ENCODE results near the gene TCF7L1. TPM values are rescaled to one million over a fixed set of nuclear protein-coding genes. Genes with fewer than 3 reads are reported as not detected.

TCF7L1 gene
- total and polyA plus RNA-seq, 9 of the 15 experiments (the other 6 are each of a cell fraction or from before 2014, with no cell fraction given), result 0.03 to 0.11 (median 0.07) TPM; not detected in 5

DNA sequence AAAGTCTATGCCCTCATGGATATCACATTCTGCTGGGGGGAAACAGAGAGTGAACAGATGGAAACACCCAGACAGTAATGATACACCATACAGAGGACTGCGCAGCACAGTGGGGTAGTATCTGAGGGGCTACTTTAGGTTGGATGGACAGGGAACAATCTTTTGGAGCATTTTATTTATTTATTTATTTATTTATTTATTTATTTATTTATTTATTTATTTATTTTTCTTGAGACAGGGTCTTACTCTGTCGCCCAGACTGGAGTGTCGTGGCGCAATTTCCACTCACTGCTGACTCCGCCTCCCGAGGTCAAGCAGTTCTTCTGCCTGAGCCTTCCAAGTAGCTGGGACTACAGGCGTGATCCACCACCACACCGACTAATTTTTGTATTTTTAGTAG is 105.4 kb downstream of the TCF7L1 start:
- Histone ChIP-seq H3K4me1 (replicated peaks in 1 of 2; ENCODE audit: control insufficient read depth in 2 of 2, insufficient read depth in 2 of 2, low read length in 2 of 2) (no peaks in the 10 kb centered on the region), H3K4me2 (ENCODE audit: insufficient read depth, low read length) (no peak overlapping the region), H3K4me3 (no peak overlapping the region), H3K36me3 (ENCODE audit: control insufficient read depth, insufficient read depth, low read length) (no peaks in the 10 kb centered on the region), H3K9me1 (ENCODE audit: control insufficient read depth, insufficient read depth, low read length) (no peaks in the 10 kb centered on the region), H3K27ac (ENCODE audit: extremely low read depth, low read depth, low read length) (no peak overlapping the region), H2AFZ (ENCODE audit: low read depth, low read length) (no peak overlapping the region), H4K20me1 (replicated peaks; ENCODE audit: control insufficient read depth, insufficient read depth, low read length) (no peaks in the 10 kb centered on the region), H3K9me3 (replicated peaks; ENCODE audit: control insufficient read depth, insufficient read depth, low read depth, low read length) (no peaks in the 10 kb centered on the region), H3K79me2 (ENCODE audit: control insufficient read depth, insufficient read depth, low read length) (no peaks in the 10 kb centered on the region), H3K9ac (ENCODE audit: insufficient read depth in 1 of 2, low read depth in 2 of 2, low read length in 2 of 2) (no peak overlapping the region), H3K27me3 (ENCODE audit: control insufficient read depth in 2 of 2, insufficient read depth in 2 of 2, low read length in 2 of 2) (peaks cover 27 to 47% of the 10 kb centered on the region in 2 experiments)
- FAIRE-seq (no peak), DNase-seq (ENCODE audit: extremely low read depth in 1 of 4, low spot score in 3 of 4) (no peak), ATAC-seq (no peak)
- no TSS peak for BruUV-seq (replicated peaks)
- in situ Hi-C loops (cut with MboI), result no loop called here
- intact Hi-C loops (cut with micrococcal nuclease), result no loop called here
- TF ChIP-seq NCOA1 (IDR thresholded peaks at IDR 0.05; ENCODE audit: low read depth) (no peak), CCNT2 (IDR thresholded peaks at IDR 0.05; ENCODE audit: borderline replicate concordance, extremely low read depth, insufficient read length, low read depth, low read length) (no peak), ZNF146 (CRISPR knock-in tag; IDR thresholded peaks at IDR 0.05; ENCODE audit: unreplicated experiment) (no peak), LEF1 (IDR thresholded peaks at IDR 0.05) (no peak), TSC22D4 (tag; IDR thresholded peaks at IDR 0.05) (no peak), POLR2AphosphoS2 (IDR thresholded peaks at IDR 0.05; ENCODE audit: low read length) (no peak), ZBTB5 (IDR thresholded peaks at IDR 0.05) (no peak), PPARD (CRISPR knock-in tag; IDR thresholded peaks at IDR 0.05) (no peak), KAT7 (CRISPR knock-in tag; IDR thresholded peaks at IDR 0.05; ENCODE audit: borderline replicate concordance) (no peak)
- TF ChIP-seq, protein P1, sequence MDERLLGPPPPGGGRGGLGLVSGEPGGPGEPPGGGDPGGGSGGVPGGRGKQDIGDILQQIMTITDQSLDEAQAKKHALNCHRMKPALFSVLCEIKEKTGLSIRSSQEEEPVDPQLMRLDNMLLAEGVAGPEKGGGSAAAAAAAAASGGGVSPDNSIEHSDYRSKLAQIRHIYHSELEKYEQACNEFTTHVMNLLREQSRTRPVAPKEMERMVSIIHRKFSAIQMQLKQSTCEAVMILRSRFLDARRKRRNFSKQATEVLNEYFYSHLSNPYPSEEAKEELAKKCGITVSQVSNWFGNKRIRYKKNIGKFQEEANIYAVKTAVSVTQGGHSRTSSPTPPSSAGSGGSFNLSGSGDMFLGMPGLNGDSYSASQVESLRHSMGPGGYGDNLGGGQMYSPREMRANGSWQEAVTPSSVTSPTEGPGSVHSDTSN (CRISPR knock-in tag; IDR thresholded peaks at IDR 0.05; ENCODE audit: low read depth), result no peak
- TF ChIP-seq, protein P1 (tag; conservative IDR thresholded peaks at IDR 0.05; ENCODE audit: low read depth), result no peak
- WGBS (ENCODE audit: insufficient coverage, low coverage, missing lambda C conversion rate), result 7% methylated on average over 8 of the region's 8 CpGs
- ChIA-PET POLR2A (interaction anchor here (0.5 to 1.3 kb wide), 3 partner anchors 8 to 342 kb away, joined by 3 to 5 read pairs (median 4); no protein-coding TSS in a partner anchor), CTCF (ENCODE audit: low intra/inter-chr PET ratio) (no interaction called here)

All from K562 (cell line).